Fibroblast of skin of left biceps (primary cell): ENCODE results near the gene SPCS1.
"Not testable (repeated sequence)": the region's sequence is repeated elsewhere in the genome, so short reads cannot be mapped to it uniquely, and the experiment has no call there.

Experiments
- DNase-seq, 2 experiments: peaks; one replicate each; pipeline ENCODE4 v3.0.0-alpha.2; 2013; ENCODE audit warnings: low read depth in 2 of 2

SPCS1 gene

GRCh38 chr3:52705688-52706686, at the start of gene SPCS1, which contains the start of gene GLT8D1:
SPCS1 (plus strand) TSS chr3:52706106; CDS start chr3:52706247, 141 bp downstream.
GLT8D1 (minus strand) TSS chr3:52705791; CDS start chr3:52700460, 5,331 bp downstream.
- peak; percentile 34 to 44 for DNase-seq

DNA sequence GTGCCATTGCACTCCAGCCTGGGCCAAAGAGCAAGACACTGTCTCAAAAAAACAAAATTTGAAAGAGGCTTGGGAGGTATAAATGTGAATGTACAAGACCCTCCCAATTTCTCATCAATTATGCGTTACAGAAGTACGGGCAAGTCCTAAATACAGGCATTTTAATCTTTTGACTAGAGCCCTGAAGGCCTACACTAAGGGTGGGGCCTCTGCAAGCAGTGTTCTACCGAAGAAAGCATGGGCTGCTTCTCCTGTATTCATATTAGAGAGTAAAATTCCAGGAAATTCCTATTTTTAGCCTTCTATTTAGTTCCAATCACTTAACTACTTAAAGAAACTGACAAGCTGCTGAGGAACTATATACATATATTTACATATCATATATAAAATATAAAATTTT, 45.9 kb upstream of the SPCS1 start:
- DNase-seq: no peak

DNA sequence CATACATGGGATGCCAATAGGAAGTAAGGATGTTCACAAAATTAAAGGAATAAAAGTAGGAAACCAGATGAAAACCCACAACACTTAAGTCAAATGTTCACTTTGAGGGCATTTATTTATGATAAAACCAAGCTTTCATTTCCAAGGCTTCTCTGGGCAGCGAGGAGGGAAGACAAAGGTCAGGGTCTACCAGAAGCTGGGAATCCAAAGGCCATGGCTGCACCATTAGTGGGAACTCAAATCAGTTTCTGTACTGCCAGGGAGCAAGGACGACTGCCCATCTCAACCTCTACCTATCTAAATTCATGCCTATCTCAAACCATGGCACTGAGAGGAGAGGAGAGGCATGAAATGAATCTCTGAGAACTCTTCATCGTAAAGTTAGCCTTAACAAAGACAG, 42.8 kb upstream of the SPCS1 start:
- no peak for DNase-seq

- DNase-seq: peak; percentile 99
Observed at GRCh38 chr3:52670621-52671521, 35.0 kb upstream of the SPCS1 start.

- no peak for DNase-seq
Observed at GRCh38 chr3:52671676-52672075, 34.2 kb upstream of the SPCS1 start.

DNA sequence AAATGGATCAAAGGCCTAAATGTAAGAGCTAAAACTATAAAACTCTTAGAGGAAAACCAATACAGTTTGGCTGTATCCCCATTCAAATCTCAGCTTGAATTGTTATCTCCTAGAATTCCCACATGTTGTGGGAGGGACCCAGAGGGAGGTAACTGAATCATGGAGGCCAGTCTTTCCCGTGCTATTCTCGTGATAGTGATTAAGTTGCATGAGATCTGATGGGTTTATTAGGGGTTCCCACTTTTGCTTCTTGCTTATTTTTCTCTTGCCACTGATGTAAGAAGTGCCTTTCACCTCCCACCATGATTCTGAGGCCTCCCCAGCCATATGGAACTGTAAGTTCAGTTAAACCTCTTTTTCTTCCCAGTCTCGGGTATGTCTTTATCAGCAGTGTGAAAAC, 29.7 kb upstream of the SPCS1 start:
- not testable (repeated sequence) for DNase-seq

DNA sequence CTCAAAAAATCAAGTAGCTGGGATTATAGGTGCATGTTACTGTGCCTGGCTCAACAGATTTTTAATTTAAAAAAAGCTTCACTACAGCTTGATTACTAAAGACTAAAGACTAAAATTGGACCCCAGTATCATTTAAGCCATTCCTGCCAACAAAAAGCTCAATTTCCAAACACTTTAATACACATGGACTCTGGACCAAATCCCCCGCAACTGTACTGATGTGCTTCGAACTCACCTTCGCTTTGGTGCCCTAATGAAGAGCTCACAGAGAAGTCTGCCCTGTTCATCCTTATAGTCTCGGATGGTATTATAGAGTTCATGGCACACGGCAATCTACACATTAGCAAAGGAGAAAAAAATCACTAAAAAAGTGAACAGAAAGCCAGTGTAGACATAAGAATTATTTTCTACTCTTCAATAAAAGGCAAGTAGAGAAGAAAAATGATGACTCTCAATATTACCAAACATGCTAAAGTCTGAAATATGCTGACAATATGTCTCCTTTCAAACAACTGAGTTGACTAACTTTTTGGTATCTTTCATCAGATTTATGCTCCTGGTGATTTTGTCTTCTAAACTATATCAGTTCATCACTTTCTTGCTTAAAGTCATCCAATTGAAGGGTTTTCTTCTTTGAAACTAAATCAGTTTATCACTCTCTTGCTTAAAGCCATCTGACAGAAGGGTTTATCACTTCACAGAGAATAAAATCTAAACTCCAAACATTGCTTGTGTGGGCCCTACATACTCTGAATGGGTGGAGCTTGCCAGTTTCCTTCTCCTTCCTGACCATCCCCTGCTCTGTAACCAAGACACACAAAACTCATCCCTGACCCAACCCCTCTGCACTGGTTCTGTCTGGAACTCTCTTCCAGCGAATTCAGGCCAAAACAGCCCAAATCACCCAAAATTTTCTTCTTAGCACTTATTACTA, 27.4 kb upstream of the SPCS1 start:
- no peak for DNase-seq

GRCh38 chr3:52679199-52679538, 26.7 kb upstream of the SPCS1 start:
- DNase-seq: peak in 1 of 2 experiments; percentile 28

- DNase-seq: no peak
Observed at GRCh38 chr3:52679811-52680210, 26.1 kb upstream of the SPCS1 start.

GRCh38 chr3:52681596-52681995, 24.3 kb upstream of the SPCS1 start:
- no peak for DNase-seq

GRCh38 chr3:52682016-52682415, 23.9 kb upstream of the SPCS1 start:
- peak in 1 of 2 experiments; percentile 43 for DNase-seq

DNA sequence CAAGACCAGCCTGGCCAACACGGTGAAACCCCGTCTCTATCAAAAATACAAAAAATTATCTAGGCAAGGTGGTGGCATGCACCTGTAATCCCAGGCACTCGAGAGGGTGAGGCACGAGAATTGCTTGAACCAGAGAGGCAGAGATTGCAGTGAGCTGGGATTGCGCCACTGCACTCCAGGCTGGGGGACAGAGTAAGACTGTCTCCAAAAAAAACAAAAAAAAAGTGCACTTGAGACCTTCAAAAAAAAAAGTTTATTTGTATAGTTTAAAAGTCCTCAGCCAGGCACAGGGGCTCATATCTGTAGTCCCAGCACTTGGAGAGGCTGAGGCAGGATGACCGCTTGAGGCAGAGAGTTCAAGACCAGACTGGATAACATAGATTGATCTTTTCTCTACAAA, 22.3 kb upstream of the SPCS1 start:
- no peak for DNase-seq

DNA sequence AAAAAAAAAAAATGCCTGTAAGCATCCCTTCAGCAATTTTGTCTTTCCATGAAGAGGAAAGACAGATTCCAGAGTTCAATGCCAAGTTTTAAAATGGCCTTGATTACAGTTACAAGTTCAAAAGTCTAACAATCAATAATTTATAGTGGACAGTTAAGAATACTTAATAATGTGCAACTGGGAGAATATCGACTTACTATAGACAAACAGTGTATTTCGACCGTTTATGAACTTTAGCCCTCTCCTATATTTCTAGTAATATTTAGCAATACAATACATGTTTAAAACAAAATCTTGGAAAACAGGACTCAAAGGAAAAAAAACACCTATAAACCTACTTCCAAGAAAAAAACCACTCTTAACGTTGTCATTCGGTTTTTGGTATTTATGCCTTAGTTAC, 21.7 kb upstream of the SPCS1 start:
- DNase-seq: no peak

DNA sequence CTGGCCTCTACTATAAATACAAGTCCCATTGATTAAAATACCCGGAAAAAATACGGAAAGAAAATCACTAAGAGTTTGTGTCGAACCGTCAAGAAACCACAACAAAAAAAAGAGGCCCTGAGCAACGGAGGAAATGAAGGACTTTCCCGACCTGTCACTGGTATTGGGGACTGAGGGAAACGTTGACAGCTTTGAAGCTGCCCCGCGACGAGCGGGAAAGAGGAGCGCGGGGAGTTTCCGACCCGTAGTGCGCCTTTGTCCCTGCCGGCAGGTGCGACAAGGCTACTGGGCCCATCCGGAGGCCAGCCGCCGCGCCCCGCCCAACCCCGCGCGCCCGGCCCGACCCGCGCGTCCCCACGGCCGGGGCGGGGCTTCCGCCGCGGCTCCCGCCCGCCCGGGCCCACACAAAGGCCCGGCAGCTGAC, 20.6 kb upstream of the SPCS1 start:
- peak in 1 of 2 experiments; percentile 19 for DNase-seq

GRCh38 chr3:52685709-52686691, 19.9 kb upstream of the SPCS1 start, which contains the start of the genes GNL3 and PBRM1:
GNL3 (plus strand) TSS chr3:52686032; CDS start chr3:52686093, 61 bp downstream.
PBRM1 (minus strand) TSS chr3:52685913.
- peak; percentile 83 to 89 for DNase-seq

DNA sequence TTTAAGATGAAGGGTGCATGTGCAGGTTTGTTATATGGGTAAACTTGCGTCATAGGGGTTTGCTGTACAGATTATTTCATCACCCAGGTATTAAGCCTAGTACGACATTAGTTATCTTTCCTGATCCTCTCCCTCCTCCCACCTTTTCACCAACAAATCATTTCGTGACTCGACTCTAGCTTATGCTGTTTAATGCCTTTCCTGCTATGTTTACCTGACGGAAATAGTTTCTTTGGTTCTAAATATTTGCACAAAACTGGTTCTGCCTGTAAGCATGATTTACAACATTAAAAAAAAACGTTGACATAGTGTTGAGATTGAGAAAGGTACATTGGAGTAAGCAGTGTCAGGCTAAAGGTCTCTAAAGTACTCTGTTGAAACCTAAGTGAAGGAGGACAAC, 17.6 kb upstream of the SPCS1 start:
- no peak for DNase-seq

GRCh38 chr3:52689151-52689550, 16.8 kb upstream of the SPCS1 start:
- DNase-seq: no peak

- no peak for DNase-seq
Observed at GRCh38 chr3:52690560-52690959, 15.3 kb upstream of the SPCS1 start.

DNA sequence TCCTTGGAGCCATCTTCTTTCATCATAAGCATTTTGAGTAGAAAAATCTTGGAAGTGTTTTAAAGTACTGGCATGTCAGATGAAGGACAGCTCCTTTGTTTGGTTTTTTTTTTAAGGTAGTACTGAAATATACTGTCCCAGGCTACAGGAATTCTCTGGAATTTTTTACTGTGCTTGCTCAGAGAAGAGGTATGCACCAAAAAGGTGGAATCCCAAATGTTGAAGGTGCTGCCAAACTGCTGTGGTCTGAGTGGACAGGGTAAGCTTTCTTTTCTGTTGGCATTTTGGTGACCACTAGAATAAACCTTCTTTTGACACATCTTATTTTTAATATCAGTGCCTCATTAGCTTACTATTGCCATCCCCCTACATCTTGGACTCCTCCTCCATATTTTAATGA, 12.8 kb upstream of the SPCS1 start:
- DNase-seq: no peak
